HuH-7.5 (cell line): ENCODE data around the gene SQSTM1.
"Not testable (repeated sequence)": the region's sequence is repeated elsewhere in the genome, so short reads cannot be mapped to it uniquely, and the experiment has no call there.

Source experiments
- DNase-seq: peaks from one replicate; pipeline ENCODE4 v3.0.0; 2011; ENCODE audit warnings: low spot score

SQSTM1 gene

GRCh38 chr5:179820483-179821297 lies at the start of gene SQSTM1:
Gene SQSTM1 (plus strand): TSS chr5:179820905. CDS start chr5:179820937, 32 bp downstream.
- peak; percentile 81 for DNase-seq

- DNase-seq, result no peak
These were observed 49.3 kb upstream of the SQSTM1 start for GRCh38 chr5:179771311-179771895.

- DNase-seq, result no peak
These were observed 48.4 kb upstream of the SQSTM1 start for GRCh38 chr5:179772351-179772750.

DNA sequence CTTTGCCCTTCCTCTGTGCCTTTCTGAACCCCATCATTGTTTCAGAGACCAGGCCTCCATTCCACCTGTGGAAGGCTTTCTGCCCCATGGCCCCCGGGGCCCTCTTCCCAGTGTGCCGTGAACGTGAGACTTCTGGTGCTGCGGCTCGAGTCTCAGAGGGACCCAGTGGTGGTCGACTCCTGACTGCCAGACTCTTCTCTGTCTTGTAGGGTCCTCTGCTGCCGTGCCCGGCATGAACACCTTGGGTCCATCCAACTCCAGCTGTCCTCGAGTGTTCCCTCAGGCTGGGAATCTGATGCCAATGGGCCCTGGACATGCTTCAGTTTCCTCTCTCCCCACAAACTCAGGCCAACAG lies 47.0 kb upstream of the SQSTM1 start:
- no peak for DNase-seq

DNA sequence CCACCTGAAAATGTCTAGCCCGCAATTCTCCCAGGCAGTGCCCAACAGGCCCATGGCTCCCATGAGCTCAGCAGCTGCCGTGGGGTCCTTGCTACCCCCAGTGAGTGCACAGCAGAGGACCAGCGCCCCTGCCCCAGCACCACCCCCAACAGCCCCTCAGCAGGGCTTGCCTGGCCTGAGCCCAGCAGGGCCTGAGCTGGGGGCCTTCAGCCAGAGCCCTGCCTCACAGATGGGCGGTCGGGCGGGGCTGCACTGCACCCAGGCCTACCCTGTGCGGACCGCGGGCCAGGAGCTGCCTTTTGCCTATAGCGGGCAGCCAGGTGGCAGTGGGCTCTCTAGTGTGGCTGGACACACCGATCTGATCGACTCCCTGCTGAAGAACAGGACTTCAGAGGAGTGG lies 46.3 kb upstream of the SQSTM1 start:
- DNase-seq, result no peak

DNA sequence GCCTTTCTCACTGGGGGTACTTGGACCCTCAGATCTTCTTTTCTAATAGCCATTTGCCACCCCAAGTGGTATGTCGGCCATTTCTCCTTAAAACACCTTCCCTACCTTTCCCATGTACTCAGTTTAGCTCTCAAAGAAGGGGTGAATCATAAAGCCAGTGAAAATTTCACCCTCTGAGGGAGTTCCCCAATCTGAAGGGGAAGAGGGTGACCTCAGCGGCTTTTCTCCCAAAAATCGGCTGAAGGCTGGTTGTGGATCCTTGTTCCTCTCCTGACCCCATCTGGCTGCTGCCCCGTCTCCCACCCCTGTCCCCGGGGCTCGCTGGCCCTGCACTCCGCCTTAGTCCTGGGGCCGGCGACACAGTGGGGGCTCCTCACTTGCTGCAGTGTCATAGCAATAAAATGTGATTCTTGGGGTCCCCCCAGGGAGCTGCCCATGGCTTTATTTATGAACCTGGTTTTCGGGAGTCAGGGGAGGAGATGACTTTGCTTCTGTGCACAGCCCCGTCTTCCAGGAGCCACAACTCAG lies 44.2 kb upstream of the SQSTM1 start:
- DNase-seq, result no peak

DNA sequence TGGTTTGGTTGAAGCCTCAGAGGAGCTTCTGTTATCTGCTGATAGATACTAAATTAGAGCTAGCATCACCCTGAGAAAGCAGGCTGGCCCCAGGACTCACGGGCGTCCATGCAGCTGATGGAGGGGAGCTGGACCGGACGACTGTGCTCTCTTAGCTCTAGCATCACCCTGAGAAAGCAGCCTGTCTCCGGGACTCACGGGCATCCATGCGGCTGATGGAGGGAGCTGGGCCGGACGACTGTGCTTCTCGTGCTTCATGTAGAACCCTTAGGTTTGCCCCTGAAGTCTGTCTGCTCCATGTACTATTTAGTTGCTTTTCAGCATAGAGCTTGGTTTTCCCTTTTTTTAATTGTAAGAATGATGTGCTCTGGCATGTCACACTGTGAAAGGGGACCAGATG lies 43.2 kb upstream of the SQSTM1 start:
- DNase-seq, result no peak

DNA sequence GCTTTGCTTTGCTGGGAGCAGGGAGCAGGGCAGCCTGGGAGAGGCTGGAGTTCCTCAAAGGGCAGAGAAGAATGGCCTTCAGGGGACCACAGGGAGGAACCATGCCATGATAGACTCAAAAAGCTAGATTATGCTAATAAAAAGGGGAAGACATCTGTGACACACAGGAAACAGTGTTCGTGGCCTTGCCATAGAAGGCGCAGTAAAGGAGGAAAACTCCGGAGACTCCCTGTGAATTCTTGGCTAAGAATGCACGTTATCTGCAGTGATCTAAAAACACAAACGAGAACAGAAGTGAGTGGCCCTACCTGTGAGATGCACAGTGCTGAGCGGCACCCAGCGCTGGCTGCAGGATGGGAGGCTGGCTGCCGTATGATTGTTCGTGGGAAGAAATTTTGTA lies 42.8 kb upstream of the SQSTM1 start:
- DNase-seq, result no peak

GRCh38 chr5:179778591-179778990 lies 42.1 kb upstream of the SQSTM1 start:
- DNase-seq, result no peak

DNA sequence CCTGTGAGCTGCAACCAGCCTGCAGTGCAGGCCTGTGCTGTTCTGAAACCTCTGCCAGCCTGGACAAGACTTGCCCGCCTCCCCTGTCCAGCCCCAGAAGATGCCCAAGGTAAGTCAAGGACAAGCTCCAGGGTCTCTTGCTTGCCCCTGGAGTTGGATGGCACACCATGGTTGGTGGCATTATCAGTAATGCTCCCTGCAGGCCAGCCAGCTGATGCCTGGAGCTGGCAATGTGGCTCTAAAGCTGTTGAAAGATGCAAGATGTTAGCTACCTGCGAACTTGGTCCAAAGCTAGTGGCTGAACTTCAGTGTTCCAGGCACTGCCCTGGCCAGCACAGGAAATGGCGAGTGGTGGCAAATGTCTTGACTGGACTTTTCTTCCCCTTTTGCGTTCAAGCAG lies 40.9 kb upstream of the SQSTM1 start:
- DNase-seq, result no peak

DNA sequence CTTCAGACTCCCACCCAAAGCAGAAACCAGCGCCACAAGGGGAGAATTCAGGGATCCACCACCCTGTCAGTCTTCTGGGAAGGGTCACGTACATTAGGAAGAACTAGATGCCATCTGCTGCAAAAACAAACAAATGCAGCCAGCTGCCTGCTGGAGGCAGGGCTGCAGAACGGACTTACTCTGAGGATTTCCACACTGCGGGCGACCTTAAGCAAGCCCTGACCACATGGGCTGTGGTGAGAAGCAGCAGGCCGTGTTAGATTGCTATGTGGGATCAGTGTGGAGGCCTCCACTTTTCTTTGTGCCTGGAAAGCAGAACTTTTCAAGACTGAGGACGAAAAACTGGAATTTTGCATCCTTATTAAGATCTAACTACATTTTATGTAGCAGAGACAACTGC lies 40.3 kb upstream of the SQSTM1 start:
- no peak for DNase-seq

- no peak for DNase-seq
These were observed 38.9 kb upstream of the SQSTM1 start for GRCh38 chr5:179781846-179782245.

DNA sequence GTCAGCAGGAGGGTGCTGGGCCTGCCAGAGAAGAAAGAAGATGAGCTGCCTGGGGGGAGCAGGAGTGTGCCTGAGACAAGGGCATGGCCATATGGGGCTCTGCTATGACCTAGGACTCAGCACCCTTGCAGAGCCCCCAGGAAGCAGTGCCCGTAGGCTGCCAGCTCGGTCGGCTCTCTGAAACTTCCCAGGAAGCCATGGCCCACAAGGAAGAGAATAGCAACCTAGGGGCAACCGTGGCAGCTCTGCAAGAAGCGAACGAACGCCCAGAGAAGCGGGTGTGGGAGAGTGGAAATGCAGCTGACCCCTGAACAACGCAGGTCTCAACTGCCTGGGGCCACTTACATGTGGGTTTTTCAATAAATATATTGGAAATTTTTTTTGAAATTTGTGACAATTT lies 37.6 kb upstream of the SQSTM1 start:
- DNase-seq, result no peak

- no peak for DNase-seq
These were observed 33.8 kb upstream of the SQSTM1 start for GRCh38 chr5:179786861-179787260.

- no peak for DNase-seq
These were observed 32.4 kb upstream of the SQSTM1 start for GRCh38 chr5:179788193-179788854.

DNA sequence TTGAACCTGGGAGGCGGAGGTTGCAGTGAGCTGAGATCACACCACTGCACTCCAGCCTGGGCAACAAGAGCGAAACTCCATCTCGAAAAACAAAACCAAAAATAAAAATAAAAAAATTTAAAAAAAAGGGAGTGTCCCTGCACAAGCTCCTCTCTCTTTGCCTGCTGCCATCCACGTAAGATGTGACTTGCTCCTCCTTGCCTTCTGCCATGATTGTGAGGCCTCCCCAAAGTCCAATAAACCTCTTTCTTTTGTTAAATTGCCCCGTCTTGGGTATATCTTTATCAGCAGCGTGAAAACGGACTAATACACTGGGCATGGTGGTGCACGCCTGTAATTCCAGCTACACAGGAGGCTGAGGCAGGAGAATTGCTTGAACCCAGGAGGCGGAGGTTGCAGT lies 31.4 kb upstream of the SQSTM1 start:
- DNase-seq, result not testable (repeated sequence)

DNA sequence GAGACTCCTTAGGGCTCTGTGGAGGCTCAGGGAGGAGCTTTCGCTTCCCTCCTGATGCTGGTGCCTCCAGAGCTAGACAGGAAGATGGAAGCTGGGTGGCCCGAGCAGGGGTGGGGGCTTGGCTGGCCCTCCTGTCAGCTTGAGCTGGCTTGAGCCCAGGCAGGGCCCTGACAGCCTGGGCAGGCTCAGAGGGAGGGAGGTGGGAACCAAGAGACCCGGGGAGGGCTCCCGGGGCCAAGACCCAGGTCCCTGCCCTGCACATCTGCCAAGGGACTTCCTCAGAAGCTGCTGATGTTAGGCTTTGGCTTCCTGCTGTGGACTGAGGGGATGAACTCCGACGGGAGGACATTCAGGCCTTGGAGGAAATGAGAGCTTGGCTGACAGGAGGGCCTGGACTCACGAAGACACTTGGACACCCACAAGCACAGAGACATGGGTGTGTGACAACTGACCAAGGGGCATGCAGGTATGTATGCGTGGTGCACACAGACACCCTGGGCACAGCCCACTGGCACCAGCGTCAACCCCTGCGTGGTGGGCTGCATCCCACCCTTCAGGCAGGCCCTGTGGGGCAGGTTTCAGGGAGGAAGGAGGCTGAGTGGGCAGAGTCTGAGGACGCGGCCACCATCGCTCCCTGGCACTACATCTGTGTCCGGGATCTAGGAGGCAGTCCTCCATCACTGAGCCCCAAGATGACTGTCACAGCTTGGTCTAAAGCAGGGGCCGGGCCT lies 28.7 kb upstream of the SQSTM1 start:
- no peak for DNase-seq

GRCh38 chr5:179792612-179793467 lies 27.9 kb upstream of the SQSTM1 start:
- no peak for DNase-seq

- no peak for DNase-seq
These were observed 27.1 kb upstream of the SQSTM1 start, which contains the start of gene LTC4S for GRCh38 chr5:179793468-179794139. Gene LTC4S (plus strand): TSS chr5:179793986. CDS start chr5:179794081, 95 bp downstream.

GRCh38 chr5:179794171-179794570 lies 26.5 kb upstream of the SQSTM1 start:
- no peak for DNase-seq

GRCh38 chr5:179794575-179794974 lies 26.1 kb upstream of the SQSTM1 start:
- DNase-seq, result no peak
